SHP77 (cell line): ENCODE data around the gene DDA1.
"Not testable (repeated sequence)": the region's sequence is repeated elsewhere in the genome, so short reads cannot be mapped to it uniquely, and the experiment has no call there.

Experiments
- DNase-seq, 2 experiments: peaks; one replicate each; lab custom pipeline; 2025; lab: John Stamatoyannopoulos, UW

The DDA1 gene

DNA sequence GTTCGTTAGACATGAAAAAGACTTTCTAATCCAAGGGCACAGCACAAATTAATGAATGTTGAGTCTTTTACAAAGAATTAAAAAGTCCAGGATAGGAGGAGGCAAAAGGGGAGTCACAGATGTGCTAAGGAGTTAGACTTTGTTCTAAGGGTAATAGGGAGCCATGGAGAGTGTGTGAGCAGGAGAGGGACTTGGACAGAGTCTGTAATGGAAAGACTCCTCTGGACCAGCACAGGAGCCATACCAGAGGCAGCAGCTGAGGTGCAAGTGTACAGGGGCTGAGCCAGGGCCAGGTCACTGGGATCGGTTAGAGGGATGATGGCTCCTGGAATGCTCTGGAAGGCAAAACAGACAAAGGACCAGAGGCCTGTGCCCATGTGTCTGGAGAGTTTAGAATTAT lies 38.5 kb downstream of the DDA1 start:
- no peak for DNase-seq

DNA sequence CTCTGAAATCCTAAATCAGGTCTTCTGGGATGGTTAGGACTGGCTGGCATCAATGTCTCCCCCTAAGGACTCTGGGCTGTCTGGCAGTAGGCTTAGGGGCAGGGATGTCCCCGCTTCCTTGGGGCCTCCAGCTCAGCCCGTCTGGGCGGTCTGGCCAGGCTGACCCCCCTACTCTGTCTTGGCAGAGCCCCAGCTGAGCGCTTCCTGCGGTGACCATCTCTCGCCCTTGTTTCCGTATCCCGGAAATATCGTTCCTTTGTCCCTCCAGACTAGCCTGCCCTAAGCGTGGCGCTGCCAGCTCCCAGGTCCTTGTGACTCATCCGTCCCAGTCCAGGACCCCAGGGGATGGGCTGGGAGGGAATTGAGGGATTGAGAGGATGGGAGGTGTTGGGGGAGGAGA lies 39.3 kb downstream of the DDA1 start:
- peak; percentile 28 to 65 for DNase-seq

DNA sequence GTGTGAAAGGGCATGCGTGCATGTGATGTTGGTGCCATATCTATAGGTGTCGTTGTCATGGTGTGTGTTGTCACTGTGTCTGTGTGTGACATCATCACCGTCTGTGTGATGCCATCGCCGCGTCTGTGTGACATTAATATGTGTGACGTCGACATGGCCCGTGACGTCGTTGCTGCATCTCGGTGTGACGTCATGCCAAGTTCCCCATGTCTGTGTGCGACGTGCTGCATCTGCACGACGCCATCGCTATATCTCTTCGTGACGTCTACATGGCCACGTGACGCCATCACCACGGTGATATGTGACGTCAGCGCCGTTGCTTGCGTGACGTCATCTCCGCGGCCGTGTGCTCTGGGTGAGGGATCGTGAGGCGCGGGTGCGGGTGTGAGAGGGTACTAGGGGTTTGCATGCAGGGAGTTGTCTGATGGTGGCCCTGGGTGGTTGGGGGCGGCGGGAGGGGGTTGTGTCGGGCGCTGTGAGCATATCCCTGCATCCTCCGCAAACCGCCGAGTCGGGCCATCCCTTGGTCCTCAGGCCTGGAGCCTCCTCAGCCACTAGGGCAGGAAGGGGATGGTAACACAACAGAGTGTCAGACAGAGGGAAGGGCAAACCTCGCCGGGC lies 42.6 kb downstream of the DDA1 start:
- DNase-seq, result no peak

DNA sequence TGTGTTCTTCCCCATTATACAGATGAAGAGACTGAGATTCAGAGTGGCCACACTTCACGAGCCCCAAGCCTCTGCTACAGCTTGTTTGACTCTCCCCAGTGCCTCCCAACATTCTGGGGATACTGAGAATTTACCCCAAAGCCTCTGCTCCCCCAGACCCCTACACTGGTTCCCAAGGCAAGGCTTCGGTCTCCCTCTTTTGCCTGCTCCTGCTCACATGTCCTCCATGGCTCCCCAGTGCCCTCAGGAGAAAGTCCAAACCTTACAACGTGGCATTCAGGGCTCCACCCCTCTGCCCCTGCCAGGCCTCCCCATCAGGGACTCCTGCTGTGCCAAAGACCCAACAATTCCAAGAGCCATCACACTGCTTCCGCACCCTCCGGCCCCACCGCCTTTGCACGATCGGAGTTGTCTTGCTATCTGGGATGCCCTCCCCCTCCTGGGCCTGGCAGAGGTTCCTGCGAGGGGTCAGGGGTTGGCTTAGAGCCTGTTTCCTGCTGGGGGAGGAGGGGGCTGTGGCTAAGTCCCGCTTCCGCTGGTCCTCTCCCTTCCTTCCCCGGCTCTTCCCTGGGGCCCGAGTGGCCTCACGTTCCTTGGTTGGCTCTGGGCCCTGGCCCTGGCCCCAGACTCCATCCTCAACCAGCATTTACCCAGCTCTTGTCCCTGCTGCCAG lies 43.4 kb downstream of the DDA1 start:
- no peak for DNase-seq

DNA sequence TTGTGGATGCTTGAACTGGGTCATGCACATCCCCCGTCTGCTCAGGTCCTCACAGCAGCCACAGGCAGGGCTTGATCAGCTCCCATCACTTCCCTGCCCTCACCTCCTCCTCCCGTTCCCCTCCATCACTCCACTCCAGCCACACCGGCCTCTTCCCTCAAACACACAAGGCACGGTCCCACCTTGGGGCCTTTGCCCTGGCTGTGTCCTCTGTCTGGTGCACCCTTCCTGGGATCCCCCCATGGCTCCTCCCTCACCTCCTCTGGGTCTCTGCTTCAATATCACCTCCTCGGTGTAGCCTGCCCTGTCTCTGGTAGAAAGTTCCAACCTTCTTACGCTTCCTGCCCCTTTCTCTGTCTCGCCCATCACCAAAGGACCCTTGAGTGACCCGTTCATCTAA lies 44.0 kb downstream of the DDA1 start:
- DNase-seq, result no peak

DNA sequence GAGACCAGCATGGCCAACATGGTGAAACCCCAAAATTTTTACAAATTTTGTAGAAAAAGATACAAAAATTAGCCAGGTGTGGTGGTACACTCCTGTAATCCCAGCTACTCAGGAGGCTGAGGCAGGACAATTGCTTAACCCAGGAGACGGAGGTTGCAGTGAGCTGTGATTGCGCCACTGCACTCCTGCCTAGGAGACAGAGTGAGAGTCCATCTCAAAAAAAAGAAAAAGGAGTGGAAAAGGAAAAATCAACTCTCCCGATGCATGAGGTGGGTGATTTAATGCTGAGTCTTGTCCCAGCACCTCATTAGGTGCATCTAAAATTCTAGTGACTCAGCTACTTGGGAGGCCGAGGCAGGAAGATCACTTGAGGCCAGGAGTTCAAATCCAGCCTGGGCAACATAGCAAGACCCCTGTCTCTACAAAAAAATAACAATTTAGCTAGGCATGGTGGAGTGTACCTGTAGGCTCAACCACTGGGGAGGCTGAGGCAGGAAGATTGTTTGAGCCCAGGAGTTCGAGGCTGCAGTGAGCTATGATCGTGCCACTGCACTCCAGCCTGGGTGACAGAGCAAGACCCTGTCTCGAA lies 47.8 kb downstream of the DDA1 start:
- DNase-seq, result no peak

DNA sequence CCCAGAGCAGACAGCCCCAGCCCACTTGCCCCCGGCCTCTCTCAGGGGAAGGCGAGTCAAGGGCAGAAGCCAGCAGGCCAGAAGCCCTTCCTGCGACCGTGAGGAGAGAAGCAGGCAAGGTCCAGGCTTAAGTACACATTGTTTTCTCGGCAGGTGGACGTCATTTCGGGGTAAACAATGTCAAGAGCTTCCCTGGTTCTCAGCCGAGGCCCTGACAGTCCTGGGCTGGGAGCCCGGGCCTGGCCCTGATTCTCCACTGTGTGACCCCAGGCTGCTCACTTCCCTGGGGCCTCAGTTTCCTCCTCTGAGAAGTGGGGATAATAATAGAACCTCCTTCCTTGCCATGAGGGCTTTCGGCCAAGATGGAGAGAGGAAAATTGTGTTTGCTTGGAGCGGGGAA lies 48.4 kb downstream of the DDA1 start:
- peak; percentile 41 for DNase-seq

DNA sequence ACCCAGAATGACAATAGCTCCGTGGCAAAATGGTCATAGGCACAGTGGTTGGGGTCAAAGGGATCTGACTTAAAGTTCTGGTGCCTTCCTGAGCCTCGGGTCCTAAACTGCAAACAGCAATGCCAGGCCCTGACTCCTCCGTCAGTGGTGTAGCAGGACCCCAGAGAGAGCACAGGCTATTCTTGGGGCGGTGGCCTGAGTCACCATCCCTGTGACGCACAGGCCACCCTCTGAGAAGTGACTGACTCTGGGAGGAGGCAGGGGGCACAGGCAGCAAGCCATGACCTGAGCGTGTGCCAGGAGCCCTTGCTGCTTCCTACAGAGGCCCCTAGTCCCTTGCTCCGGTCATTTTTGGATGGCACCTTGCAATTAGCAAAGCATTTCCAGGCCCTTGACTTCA lies 49.0 kb downstream of the DDA1 start:
- no peak for DNase-seq

DNA sequence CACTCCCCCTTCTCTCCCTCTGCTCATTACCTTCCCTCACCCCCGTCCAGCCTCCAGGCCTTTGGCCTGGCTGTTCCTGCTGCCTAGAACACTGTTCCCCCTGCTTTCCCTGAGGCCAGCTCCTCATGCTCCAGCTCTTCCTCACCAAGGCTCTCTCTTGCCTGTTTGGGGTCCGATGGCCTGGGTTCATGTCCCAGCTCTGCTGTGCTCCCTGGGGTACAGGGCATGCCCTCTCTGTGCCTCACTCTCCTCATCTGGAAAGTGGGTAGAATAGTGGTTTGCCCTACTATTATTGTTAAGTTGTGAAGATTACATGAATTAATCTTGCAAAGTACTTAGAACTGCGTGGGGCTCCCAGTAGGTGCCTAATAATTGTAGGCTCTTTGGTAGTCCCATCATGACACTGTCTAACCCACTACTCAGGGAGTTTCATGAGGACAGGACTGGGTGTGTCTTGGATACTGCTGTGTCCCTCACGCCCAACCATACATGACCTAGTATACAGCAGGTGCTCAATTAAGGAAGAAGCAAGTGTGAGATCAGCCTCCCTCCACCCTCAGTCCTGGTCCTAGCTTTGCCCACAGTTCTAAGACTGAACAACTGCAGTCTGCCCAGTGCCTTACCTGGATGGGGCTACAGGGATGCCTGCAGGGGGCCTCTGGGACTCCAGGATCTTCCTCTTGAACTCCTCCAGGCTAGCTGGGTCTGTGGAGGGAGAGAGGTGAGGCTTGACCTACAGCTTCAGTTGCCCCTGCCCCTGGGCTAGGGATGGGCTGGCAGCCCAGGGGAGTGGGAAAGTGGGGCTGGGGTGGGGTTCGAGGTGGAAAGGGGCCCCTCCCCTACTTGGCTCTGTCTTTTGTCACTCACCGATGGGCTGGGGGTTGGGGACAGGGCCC lies 50.8 kb downstream of the DDA1 start:
- DNase-seq, result no peak

DNA sequence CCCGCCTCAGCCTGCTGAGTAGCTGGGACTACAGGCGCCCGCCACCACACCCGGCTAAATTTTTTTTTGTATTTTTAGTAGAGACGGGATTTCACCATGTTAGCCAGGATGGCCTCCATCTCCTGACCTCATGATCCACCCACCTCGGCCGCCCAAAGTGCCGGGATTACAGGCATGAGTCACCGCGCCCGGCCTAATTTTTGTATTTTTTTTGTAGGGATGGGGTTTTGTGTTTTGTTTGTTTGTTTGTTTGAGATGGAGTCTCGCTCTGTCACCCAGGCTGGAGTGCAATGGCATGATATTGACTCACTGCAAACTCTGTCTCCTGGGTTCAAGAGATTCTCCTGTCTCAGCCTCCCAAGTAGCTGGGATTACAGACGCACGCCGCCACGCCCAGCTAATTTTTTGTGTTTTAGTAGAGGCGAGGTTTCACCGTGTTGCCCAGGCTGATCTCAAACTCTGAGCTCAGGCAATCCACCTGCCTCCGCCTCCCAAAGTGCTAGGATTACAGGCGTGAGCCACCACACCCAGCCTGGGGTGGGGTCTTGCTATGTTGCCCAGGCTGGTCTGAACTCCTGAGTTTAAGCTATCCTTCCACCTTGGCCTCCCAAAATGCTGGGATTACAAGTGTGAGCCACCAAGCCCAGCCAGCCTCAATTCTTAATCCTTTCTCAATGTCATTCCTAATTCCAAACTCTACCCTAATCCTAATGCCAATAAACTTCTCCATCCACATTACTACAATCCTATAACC lies 54.7 kb downstream of the DDA1 start:
- not testable (repeated sequence) for DNase-seq

DNA sequence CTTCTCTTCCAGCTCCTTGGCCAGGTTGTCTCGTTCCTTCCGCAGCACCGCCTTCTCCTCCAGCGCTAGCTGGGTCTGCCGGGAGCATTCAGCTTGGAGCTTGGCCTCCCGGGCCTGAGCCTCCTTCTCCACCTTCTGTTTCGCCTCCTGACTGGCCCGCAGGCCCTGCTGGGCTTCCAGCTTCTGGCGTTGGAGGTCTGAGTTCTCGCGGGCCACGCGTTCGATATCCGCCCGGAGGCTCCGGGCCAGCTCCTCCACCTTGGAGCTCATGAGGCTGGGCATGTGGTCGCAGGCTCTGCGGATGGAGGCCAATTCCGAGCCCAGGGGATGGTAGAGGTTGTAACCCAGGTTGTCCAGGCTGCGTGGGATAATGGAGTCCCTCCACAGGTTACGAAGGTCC lies 56.0 kb downstream of the DDA1 start:
- DNase-seq, result no peak

DNA sequence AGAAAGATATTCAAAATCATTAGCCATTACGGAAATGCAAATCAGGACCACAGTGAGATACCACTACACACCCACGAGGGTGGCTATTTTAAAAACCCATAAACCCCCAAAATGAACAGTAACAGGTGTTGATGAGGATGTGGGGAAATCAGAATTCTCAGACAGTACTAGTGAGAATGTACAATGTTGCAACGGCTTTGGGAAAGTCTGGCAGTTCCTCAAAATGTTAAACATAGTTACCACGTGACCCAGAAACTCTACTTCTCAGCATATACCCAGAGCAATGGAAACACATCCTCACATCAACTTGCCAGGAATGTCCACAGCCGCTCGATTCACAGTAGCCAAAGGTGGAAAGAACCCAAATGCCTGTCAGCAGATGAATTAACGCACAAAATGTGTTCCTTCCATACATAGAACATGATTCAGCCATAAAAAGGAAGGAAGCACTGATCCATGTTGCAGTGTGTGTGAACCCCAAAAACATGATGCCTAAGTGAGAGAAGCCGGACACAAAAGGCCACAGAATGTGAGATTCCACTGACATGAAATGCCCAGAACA lies 60.7 kb downstream of the DDA1 start:
- no peak for DNase-seq
